Right lobe of liver (tissue), 6 donors: ENCODE data around the gene ALDH1L2. TPM values are rescaled to one million over a fixed set of nuclear protein-coding genes. Genes with fewer than 3 reads are reported as not detected.
"Not testable (repeated sequence)": the region's sequence is repeated elsewhere in the genome, so short reads cannot be mapped to it uniquely, and the experiment has no call there.

ENCODE experiments used
- ATAC-seq, 4 donors: fragments of 200-7000 bp; cut with Tn5 transposase; one replicate each; pipeline ENCODE4 v1.9.1; 2020; ENCODE audit warnings: mild to moderate bottlenecking in 4 of 4, moderate library complexity in 4 of 4
- DNase-seq, 3 donors: peaks; one replicate each; pipeline ENCODE4 v3.0.0-alpha.2; 2020
- H3K27ac ChIP-seq, 3 donors: fragments of 200-600 bp; one replicate each; pipeline ENCODE4 v1.8.0; 2022
- H3K27me3 ChIP-seq, 2 donors: fragments of 200-600 bp; one replicate each; pipeline ENCODE4 v1.8.0; 2022
- H3K36me3 ChIP-seq, 4 donors: fragments of 200-600 bp; sonication (generic) in 1 of 4; one replicate each; pipeline versions ENCODE4 v1.5.1 to v1.8.0; 2017 to 2022; ENCODE audit warnings: control low read depth in 1 of 4
- H3K4me1 ChIP-seq, 4 donors: fragments of 200-600 bp; sonication (generic) in 1 of 4; one replicate each; pipeline versions ENCODE4 v1.5.1 to v1.8.0; 2017 to 2022; ENCODE audit warnings: control low read depth in 1 of 4
- H3K4me3 ChIP-seq, 3 donors: fragments of 200-600 bp; one replicate each; pipeline ENCODE4 v1.8.0; 2022
- H3K9me3 ChIP-seq, 4 donors: fragments of 200-600 bp; sonication (generic) in 1 of 4; one replicate each; pipeline versions ENCODE4 v1.5.1 to v1.8.0; 2017 to 2022; ENCODE audit warnings: control low read depth in 1 of 4
- POLR2A ChIP-seq: fragments of 450-650 bp; IDR thresholded peaks from one replicate; pipeline ENCODE4 v1.6.1; 2017; ENCODE audit warnings: antibody characterized with exemption, mild to moderate bottlenecking
- WGBS: methylation state at CpG from one replicate; pipeline ENCODE4 v1.1.6; 2018; ENCODE audit warnings: low coverage, low lambda C conversion rate; ENCODE audit not compliant: insufficient coverage; ENCODE audit errors: missing lambda C conversion rate; 5-methylcytosine and 5-hydroxymethylcytosine counted together
- intact Hi-C, 2 donors: fragments of 100-400 bp; cut with DNase I; formaldehyde crosslinking; loops; one replicate each; pipeline versions ENCODE4 v1.11.2 to v1.14.1; 2022
- total RNA-seq, 6 experiments: library from RNA; depleted of rRNA in 2 of 6; stranded (reverse); fragments of >200 nt in 2 of 6; fragmentation: NEBNext Ultra II Directional in 3 of 6; extraction: Animal tissue kit (Norgen Biotek cat#: 25700) in 3 of 6; gene quantifications; one replicate each; pipeline versions ENCODE4 v1.1.0 to v1.2.4, GENCODE V29; 2016 to 2023
- TF ChIP-seq, protein P1 (sequence below), 4 donors: fragments of 200-600 bp in 3 of 4; fragments of 450-650 bp in 1 of 4; IDR thresholded peaks; one replicate each; pipeline versions ENCODE4 v1.5.1 to v1.8.0; 2016 to 2022; ENCODE audit warnings: antibody characterized with exemption in 4 of 4, mild to moderate bottlenecking in 2 of 4
- donor health status: DM: no; HTN: yes; CAD: no.
- donor health status: DM: no; HTN: no; CAD: no.
- donor health status: DM: no; HTN: no; CAD: no.
- donor health status: DM: no; HTN: yes; CAD: no.
- donor health status: DM: no; HTN: yes; CAD: no.

ALDH1L2 gene
- total RNA-seq, 6 experiments from 2014 or later = 0.15 to 0.90 (median 0.28) TPM

DNA sequence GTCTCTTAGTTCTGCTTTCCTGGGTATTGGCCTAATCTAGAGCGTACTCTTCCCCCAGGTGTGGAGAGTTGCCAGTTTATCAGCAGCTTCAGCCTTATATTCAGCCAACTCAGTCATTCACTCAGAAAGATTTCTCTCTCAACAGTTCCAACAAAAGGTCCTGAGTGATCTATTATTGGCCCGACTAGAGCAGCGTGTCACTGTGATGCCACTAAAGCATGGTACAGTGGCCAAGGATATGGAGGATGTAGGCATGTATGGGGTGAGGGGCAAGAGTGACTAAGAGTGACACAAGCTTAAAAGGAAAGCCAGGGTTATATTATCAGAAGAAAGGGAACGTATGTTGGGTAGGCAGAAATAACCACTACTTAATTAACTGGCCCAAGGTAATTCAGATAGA, 93.3 kb downstream of the ALDH1L2 start:
- no peak for ATAC-seq
- Histone ChIP-seq H3K9me3 (no peaks in the 10 kb centered on the region), H3K27ac (no peak overlapping the region), H3K27me3 (no peaks in the 10 kb centered on the region), H3K36me3 (peaks cover 0 to 24% (median 3%) of the 10 kb centered on the region in 4 donors), H3K4me3 (no peak overlapping the region), H3K4me1 (peaks cover 0 to 11% (median 3%) of the 10 kb centered on the region in 4 donors)
- DNase-seq = no peak
- intact Hi-C loops = no loop called here
- 92% methylated on average over 4 of the region's 4 CpGs for WGBS
- TF ChIP-seq, protein P1, sequence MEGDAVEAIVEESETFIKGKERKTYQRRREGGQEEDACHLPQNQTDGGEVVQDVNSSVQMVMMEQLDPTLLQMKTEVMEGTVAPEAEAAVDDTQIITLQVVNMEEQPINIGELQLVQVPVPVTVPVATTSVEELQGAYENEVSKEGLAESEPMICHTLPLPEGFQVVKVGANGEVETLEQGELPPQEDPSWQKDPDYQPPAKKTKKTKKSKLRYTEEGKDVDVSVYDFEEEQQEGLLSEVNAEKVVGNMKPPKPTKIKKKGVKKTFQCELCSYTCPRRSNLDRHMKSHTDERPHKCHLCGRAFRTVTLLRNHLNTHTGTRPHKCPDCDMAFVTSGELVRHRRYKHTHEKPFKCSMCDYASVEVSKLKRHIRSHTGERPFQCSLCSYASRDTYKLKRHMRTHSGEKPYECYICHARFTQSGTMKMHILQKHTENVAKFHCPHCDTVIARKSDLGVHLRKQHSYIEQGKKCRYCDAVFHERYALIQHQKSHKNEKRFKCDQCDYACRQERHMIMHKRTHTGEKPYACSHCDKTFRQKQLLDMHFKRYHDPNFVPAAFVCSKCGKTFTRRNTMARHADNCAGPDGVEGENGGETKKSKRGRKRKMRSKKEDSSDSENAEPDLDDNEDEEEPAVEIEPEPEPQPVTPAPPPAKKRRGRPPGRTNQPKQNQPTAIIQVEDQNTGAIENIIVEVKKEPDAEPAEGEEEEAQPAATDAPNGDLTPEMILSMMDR (IDR thresholded peaks at IDR 0.05) = no peak
- no peak for TF ChIP-seq POLR2A

DNA sequence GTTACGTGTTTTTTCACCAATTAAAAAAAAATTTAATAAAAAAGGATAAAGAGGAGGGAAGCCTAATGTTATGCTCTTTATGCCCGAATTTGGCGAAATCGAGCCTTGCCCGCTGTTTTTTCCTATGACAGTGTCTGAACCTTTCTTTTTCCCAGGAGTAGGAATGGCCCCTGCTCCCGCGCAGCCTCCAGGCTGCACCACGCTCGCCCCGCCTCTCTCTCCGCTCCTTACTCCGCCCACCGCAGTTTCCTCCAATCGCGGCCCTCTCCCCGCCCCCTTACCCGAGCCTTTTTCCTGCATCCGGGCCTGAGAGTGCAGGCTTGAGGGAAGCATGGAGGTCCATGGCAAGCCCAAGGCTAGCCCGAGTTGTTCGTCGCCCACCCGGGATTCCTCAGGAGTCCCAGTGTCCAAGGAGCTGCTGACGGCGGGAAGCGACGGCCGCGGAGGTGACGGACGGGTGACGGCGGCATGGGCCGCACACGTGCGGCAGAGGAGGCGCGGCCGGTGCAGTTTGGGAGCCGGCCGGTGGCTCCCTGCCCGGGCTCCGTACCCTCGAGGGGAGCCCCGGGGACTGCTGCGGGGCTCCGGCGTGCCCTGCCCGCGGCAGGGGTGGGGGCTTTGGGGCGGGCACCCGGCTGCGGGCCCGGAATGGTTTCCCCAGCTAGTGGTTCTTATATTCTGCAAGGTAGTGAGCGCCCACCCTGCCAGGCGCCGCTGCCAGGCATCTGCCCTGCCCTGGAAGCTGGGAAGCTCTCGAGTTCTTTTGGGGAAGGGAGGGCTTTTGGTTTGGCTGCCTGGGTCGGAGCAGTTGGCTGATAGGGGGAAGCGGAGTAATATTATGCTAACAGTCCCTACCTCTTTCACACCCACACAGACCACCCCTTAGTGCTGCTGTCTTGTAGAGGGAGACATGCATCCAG, 98.0 kb downstream of the ALDH1L2 start, which contains the start of gene NOPCHAP1:
Gene NOPCHAP1 (plus strand): TSS at position 295 of the 920 bp plus-strand sequence. CDS start 37 bp downstream, at position 332.
- Histone ChIP-seq H3K27ac (peak within 1 kb of the TSS; percentile 36 to 45 (median 44)), H3K4me1 (peaks cover 0 to 11% (median 3%) of the 10 kb centered on the region in 4 donors), H3K9me3 (no peaks in the 10 kb centered on the region), H3K27me3 (no peaks in the 10 kb centered on the region), H3K4me3 (peak within 1 kb of the TSS; percentile 85 to 97 (median 85)), H3K36me3 (peaks cover 0 to 6% (median 0%) of the 10 kb centered on the region in 4 donors)
- ATAC-seq = peak; percentile 100
- WGBS = 1% methylated on average over 14 of the region's 59 CpGs
- peak; percentile 92 to 93 (median 93) for DNase-seq
- intact Hi-C loops = no loop called here
- TF ChIP-seq, protein P1 (IDR thresholded peaks at IDR 0.05) = no peak
- TF ChIP-seq POLR2A = peak; percentile 69

DNA sequence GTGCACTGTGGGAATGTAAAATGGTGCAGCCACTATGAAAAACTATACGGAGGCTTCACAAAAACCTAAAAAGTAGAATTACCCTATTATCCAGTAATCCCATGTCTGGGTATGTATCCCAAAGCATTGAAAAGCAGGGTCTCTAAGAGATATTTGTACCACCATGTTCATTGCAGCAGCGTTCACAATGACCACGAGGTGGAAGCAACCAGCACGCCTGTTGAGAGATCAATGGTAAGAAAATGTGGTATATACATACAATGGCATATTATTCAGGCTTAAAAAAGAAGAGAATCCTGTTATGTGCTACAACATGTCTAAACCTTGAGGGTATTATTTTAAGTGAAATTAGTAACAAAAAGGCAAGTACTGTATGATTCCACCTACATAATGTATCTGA, 99.1 kb downstream of the ALDH1L2 start:
- Histone ChIP-seq H3K4me1 (peaks cover 0 to 11% (median 3%) of the 10 kb centered on the region in 4 donors), H3K27me3 (no peaks in the 10 kb centered on the region), H3K9me3 (no peaks in the 10 kb centered on the region), H3K4me3 (no peak overlapping the region), H3K27ac (no peak overlapping the region), H3K36me3 (peaks cover 0 to 6% (median 0%) of the 10 kb centered on the region in 4 donors)
- no peak for DNase-seq
- ATAC-seq = no peak
- 85% methylated on average over 4 of the region's 4 CpGs for WGBS
- TF ChIP-seq, protein P1 (IDR thresholded peaks at IDR 0.05) = no peak
- TF ChIP-seq POLR2A = no peak
- intact Hi-C loops = no loop called here

- H3K27ac ChIP-seq, ATAC-seq, DNase-seq, H3K4me3 ChIP-seq, H3K4me1 ChIP-seq, H3K36me3 ChIP-seq, H3K9me3 ChIP-seq, H3K27me3 ChIP-seq, intact Hi-C loops: not testable (repeated sequence)
- no CpG with 5 or more reads among the region's 15 CpGs for WGBS
These were observed 106.6 kb downstream of the ALDH1L2 start for GRCh38 chr12:104977688-104978087.

DNA sequence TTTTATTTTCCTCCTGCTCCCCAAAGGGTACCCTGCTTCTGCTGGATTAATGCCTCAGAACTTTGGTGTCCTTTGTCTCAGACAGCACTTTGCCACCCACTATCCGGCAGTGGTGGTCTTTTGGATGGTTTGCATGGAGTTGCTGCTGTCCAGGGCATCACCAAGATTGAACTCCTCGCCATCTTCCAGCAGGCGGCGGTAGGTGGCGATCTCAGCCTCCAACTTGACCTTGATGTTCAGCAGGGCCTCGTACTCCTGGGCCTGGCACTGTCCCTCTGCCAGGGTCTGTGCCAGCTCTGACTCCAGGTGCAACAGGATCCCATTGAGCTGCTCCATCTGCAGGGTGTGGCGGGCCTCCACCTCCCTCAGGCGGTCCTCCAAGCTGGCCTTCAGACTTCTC, 107.6 kb downstream of the ALDH1L2 start:
- Histone ChIP-seq H3K27ac (no peak overlapping the region), H3K9me3 (no peaks in the 10 kb centered on the region), H3K27me3 (no peaks in the 10 kb centered on the region), H3K4me3 (no peak overlapping the region), H3K36me3 (no peaks in the 10 kb centered on the region), H3K4me1 (no peaks in the 10 kb centered on the region)
- no peak for TF ChIP-seq POLR2A
- TF ChIP-seq, protein P1 (IDR thresholded peaks at IDR 0.05) = no peak
- intact Hi-C loops = no loop called here
- ATAC-seq (no peak), DNase-seq (no peak)
- WGBS = no CpG with 5 or more reads among the region's 8 CpGs
